Ishikawa (cell line): Measurements from ENCODE around the gene SLC24A4.

Experiments
- CEBPB ChIP-seq: IDR thresholded peaks from 2 replicates; pipeline ENCODE4 v1.6.1; 2012
- CREB1 ChIP-seq: IDR thresholded peaks from 2 replicates; pipeline ENCODE4 v1.6.1; 2012; ENCODE audit warnings: low read depth
- EGR1 ChIP-seq: IDR thresholded peaks from 2 replicates; pipeline ENCODE4 v1.6.1; 2012
- EP300 ChIP-seq: IDR thresholded peaks from 2 replicates; pipeline ENCODE4 v1.6.1; 2012; ENCODE audit warnings: borderline replicate concordance
- FOXM1 ChIP-seq: IDR thresholded peaks from 2 replicates; pipeline ENCODE4 v1.6.1; 2012; ENCODE audit warnings: low read depth, borderline replicate concordance
- MAX ChIP-seq: IDR thresholded peaks from 2 replicates; pipeline ENCODE4 v1.6.1; 2012
- NFIC ChIP-seq: IDR thresholded peaks from 2 replicates; pipeline ENCODE4 v1.6.1; 2012
- RAD21 ChIP-seq: IDR thresholded peaks from 2 replicates; pipeline ENCODE4 v1.6.1; 2012; ENCODE audit warnings: low read depth
- REST ChIP-seq: IDR thresholded peaks from 2 replicates; pipeline ENCODE4 v1.6.1; 2012; ENCODE audit warnings: low read depth, mild to moderate bottlenecking
- TAF1 ChIP-seq: IDR thresholded peaks from 2 replicates; pipeline ENCODE4 v1.6.1; 2012; ENCODE audit warnings: low read depth, mild to moderate bottlenecking
- TCF12 ChIP-seq: IDR thresholded peaks from 2 replicates; pipeline ENCODE4 v1.6.1; 2012; ENCODE audit warnings: low read depth
- TEAD4 ChIP-seq: IDR thresholded peaks from 2 replicates; pipeline ENCODE4 v1.6.1; 2012
- USF1 ChIP-seq: IDR thresholded peaks from 2 replicates; pipeline ENCODE4 v1.6.1; 2012
- YY1 ChIP-seq: IDR thresholded peaks from 2 replicates; pipeline ENCODE4 v1.6.1; 2012; ENCODE audit warnings: low read depth
- ZBTB7A ChIP-seq: IDR thresholded peaks from 2 replicates; pipeline ENCODE4 v1.6.1; 2012; ENCODE audit warnings: low read depth

The SLC24A4 gene

GRCh38 chr14:92294506-92294905 lies 28.5 kb upstream of the SLC24A4 start:
- TF ChIP-seq MAX: no peak
- TF ChIP-seq USF1: peak; percentile 56

GRCh38 chr14:92297818-92298595 lies 25.0 kb upstream of the SLC24A4 start:
- TF ChIP-seq EGR1 (no peak), TCF12 (no peak), REST (no peak), ZBTB7A (no peak), FOXM1 (no peak), CEBPB (no peak), EP300 (no peak), USF1 (no peak), NFIC (no peak), MAX (no peak), TEAD4 (no peak), RAD21 (no peak), TAF1 (no peak), CREB1 (no peak), YY1 (no peak)

GRCh38 chr14:92302481-92302880 lies 20.5 kb upstream of the SLC24A4 start:
- TF ChIP-seq REST (no peak), ZBTB7A (no peak), TEAD4 (no peak), CEBPB (no peak), RAD21 (no peak), NFIC (no peak), EP300 (no peak), MAX (no peak), TAF1 (no peak)

GRCh38 chr14:92308716-92309115 lies 14.2 kb upstream of the SLC24A4 start:
- TF ChIP-seq TAF1 (no peak), REST (no peak)

- TF ChIP-seq CREB1 (no peak), TEAD4 (no peak), FOXM1 (no peak), YY1 (no peak), MAX (no peak), NFIC (no peak), EGR1 (no peak), TAF1 (no peak)
Observed at GRCh38 chr14:92309968-92310530, 12.9 kb upstream of the SLC24A4 start.
